Activated CD8-positive, alpha-beta memory T cell treated with anti-CD3 and anti-CD28 coated beads for 24 hours (primary cell): ENCODE measurements around the gene PLPPR4.
"Not testable (repeated sequence)": the region's sequence is repeated elsewhere in the genome, so short reads cannot be mapped to it uniquely, and the experiment has no call there.

Experiments
- DNase-seq: peaks from one replicate; pipeline ENCODE4 v3.0.0-alpha.2; 2020

The PLPPR4 gene, protein sequence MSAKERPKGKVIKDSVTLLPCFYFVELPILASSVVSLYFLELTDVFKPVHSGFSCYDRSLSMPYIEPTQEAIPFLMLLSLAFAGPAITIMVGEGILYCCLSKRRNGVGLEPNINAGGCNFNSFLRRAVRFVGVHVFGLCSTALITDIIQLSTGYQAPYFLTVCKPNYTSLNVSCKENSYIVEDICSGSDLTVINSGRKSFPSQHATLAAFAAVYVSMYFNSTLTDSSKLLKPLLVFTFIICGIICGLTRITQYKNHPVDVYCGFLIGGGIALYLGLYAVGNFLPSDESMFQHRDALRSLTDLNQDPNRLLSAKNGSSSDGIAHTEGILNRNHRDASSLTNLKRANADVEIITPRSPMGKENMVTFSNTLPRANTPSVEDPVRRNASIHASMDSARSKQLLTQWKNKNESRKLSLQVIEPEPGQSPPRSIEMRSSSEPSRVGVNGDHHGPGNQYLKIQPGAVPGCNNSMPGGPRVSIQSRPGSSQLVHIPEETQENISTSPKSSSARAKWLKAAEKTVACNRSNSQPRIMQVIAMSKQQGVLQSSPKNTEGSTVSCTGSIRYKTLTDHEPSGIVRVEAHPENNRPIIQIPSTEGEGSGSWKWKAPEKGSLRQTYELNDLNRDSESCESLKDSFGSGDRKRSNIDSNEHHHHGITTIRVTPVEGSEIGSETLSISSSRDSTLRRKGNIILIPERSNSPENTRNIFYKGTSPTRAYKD

DNA sequence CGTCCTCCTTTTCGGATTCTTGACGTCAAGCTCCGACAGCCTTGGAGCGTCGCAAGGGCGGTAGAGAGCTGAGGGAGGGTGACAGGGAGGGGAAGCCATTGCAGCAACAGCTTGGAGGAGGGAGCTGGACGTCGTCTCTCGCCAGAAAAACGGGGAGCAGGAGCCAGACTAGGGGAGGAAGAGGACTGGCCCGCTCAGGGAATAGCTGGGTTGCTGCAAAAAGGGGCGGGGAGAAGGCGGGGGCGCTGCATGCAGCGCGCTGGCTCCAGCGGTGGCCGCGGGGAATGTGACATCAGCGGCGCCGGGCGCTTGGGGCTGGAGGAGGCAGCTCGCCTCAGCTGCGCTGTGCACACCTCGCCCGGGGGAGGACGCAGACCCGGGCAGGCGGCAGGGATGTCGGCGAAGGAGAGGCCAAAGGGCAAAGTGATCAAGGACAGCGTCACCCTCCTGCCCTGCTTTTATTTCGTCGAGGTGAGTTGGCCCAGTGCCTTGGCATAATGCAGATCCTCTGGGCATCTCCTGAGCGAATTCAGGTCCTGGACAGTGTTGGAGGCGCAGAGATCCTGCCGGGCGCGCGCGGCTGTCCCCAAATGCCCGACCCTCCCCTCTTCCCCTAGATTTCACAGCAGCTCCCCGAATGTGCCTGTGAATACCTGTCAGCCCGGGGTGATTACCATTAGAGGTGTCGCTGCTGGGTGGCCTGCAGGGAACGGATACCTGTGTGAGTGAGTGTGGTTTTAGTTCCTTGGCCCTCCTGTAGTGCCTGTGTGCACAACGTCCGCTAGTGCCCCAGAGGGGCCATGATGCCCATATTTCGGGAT lies at the start of gene PLPPR4:
Gene PLPPR4 (plus strand): TSS at position 292 of the 821 bp plus-strand sequence. CDS start 102 bp downstream, at position 394.
- no peak for DNase-seq

DNA sequence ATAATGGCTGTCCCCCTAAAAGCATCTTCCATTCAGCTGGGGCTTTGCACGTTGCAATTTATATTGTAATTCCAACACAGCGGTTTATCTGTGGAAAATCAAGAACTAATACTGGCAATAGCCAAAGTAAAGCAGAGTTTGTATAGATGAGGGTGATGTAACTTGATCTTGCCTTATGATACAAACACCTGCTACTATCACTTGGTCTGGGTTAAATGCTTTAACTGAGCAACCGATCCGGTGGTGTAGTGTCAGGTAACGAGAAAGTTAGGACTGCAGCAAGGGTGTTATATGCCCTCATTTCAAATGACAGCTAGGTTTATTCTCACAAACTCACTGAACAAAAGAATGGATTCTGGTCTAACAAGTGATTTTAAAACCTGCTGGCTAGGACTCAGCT lies 47.3 kb upstream of the PLPPR4 start:
- no peak for DNase-seq

DNA sequence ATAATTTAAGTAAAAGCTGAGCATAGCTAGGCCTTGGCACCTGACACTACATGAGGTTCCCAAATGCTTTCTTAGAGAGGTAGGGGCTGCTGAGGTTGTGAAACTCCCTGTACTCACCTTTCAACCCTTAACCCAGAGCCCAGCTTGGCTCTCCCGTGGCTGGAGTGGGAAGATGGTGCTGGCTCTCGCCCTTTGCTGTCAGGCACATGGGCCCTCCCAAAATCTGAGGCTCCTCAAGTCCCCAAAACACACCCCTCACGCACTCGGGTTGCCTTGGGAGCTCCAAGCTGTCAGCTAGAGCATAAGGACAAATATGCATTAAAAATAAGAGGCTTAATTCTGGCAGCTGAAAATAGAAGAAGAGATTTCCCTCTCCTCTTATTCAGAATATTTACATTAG lies 46.7 kb upstream of the PLPPR4 start:
- DNase-seq = no peak

DNA sequence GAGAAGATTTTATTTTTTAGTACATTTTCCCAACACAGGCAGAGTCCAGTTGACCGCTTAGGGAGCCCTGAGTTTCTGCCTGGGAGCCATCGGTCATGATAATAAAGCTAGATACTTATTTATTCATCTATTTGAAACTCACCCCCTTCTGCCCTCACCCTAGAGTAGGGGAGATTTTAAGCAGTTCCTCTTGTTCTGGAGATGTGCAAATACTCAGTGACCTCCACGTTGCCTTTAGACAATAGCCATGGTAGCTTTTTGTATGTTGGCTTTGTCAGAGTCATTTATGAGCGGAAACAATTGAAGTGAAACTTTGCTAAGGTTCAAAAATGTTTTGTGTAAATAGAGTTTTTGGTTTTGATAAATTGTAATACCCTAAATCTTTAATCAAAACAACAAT lies 45.7 kb upstream of the PLPPR4 start:
- no peak for DNase-seq

DNA sequence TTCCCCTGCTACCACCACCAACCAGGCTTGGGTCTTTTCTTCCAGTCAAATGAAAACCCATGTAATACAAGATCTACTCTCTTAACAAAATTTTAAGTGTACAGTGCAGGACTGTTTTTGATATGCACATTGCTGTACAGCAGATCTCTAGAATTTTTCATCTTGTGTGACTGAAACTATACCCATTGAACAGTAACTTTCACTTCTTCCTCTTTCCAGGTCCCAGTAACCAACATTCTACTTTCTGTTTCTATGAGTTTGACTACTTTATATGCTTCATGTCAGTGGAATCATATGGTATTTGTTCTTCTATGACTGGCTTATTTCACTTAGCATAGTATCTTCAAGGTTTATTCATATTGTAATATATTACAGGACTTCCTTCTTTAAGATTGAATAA lies 45.3 kb upstream of the PLPPR4 start:
- DNase-seq = no peak

DNA sequence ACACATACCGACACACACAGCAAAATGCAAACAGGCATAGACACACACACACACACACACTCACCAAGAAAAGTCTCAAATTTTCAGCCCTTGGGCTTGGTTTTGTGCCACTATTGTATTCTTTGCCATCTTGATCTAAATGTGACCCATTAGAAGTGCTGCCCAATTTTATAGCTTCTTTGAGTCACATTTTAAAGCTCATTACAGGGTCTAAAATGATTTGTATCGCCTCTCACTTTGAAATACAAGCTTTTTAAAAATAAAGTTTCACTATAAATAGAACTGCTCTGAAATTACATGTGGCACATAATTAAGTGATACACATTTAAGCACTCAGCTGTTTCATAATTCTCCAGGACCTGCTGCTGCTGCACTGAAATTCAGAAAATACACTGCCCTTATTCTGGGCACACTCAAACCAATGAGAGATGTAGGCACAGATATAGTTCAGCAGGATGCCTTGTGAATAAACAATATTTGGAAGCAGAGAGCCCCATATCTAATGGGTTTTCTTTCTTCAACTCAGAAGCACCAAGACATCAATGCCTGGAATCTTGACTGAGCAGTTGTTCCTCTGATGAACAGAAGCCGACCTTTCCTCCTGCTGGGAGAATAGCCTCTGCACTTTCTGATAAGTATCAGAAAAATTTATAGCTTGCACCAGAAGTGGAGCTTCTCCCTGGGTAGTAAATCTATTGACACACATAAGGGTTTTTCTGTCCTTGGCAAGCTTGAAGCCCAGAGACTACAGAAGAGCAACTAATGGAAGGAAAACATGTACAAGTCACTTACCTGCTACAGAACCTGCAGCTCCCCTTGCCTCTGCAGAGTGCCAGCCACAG lies 37.0 kb upstream of the PLPPR4 start:
- no peak for DNase-seq

DNA sequence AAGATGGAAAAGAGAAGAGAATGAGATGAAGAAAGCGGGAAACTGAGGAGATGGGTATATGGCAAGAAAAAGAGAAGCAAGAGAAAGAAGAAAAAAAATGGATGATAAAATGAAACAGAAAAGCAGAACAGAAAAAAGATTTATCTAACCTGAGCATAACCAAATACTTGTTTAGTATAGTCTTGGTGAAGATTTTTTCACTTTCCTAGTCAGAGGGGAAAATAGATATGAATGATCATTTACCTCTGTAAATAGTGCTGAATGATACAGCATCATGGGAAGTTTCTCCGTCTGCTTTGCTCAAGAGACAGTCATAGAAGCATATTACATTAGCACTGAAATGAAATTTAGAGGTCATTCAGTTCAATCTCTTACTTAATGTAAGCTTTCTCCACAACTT lies 36.1 kb upstream of the PLPPR4 start:
- DNase-seq = no peak

DNA sequence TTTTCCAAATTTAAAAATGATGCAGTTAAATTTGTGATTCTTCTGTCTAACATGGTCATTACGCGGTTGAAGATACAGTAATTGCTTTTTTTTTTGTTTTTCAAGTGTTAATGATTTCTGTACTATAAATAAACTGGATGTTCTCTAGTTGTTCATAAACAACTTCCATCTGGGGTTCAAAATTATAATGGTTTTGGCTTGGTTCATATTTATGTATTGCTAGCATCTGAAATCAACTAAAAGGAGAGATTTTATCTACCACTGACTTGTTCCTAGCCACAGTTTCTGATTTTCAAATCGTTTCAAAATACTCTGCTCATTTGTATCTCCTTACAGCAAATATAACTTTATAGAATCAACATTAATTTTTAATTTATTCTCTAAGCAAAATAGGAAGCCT lies 35.2 kb upstream of the PLPPR4 start:
- DNase-seq = no peak

DNA sequence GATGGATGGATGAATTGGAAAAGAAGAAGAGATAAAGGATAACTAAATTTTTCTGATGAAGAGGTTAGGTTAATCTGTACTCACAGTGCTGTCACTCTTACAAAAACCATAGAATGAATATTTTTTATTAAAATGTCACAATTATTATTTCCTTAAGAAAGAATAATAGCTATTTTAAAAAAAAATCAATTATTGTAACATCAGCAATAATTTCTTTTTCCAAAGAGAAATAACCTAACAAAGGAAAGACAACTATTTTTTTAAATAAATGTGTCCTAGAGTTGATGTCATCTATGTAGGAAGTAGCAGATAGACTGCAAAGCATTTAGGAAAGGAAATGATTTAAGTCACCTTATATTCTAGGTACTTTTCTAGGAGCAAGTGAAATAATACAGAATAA lies 33.6 kb upstream of the PLPPR4 start:
- no peak for DNase-seq

DNA sequence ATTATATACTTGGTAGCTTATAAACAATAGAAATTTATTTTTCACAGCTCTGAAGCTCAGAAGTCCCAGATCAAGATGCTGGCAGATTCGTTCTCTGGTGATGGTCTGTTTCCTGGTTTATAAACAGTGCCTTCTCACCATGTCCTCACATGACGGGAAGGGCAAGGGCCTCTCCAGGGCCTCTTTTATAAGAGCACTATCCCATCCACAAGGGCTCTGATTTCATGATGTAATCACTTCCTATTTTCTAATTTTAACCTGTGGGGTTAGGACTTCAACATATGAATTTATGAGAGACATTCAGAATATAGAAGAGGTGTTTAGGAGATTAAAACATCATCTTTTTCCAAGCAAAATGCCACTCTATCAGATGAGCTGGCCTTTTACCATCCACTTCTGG lies 32.1 kb upstream of the PLPPR4 start:
- DNase-seq = no peak

DNA sequence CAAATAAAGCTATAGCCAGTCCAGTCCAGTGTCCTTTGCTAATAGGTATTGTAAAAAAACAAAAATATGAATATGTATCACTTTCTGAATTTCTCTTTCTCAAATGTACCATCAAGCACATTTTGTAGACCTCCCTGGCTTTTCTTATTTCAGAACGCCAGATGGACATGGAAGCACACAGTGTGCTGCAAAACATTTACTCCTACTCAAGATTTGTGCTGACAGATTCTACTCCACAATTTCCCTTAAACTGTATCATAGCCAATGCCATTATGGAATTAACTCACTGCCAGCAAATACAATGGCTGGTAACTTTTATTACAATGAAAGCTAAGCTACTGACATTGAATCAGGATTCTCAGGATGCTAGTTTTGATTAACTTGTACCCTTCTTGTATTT lies 30.8 kb upstream of the PLPPR4 start:
- no peak for DNase-seq

DNA sequence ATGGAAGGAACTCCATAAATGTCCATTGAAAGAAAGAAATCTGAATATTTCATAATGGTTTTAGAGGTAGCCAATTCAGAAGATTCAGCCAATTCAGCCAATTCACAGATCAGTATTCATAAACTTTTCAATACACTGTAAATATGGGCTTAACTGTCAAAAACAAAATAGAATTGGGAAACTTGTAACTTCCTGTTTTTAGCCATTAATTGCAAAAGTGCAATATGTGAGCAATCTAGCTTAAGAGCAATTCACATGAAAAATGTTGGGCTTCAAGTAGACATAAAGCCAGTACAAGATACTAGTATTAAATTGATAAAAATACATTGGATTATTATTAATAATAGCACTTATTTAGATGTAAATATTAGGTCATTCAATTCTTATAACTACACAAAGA lies 27.5 kb upstream of the PLPPR4 start:
- no peak for DNase-seq

DNA sequence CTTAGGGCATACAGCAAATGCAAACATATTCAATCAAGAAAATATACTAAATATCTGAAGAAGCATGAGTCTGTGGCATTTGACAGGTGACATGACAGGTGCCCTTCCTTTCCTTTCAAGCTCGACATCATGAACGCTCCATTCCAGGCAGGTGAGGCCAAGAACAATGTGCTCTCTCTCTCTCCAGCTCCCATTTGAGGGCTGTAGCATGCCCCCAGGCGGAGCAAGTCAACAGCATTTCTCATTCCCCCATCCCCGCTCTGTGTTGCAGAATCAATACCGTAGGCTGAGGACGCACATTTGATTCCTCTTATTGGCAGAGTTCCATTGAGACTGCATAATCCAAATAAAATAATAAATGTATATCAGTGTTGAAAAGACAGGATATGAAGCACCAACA lies 24.6 kb upstream of the PLPPR4 start:
- no peak for DNase-seq

DNA sequence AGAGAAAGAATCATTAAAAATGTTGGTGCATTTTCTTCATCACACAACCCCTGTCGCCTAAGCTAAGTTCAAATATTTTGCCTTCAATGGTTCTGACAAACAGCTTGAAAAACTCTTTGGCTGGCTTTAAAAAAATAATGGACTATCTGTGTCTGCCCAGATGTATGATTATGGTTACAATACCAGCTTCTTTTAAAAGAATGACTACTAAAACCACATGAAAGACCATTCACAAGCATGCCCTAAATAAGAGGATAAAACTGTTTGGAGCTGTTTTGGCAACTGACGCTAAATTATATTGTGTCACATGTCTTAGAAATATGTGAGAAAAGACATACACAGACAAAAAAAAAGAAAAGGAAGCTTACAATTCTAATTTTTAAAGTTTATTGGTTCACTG lies 23.7 kb upstream of the PLPPR4 start:
- no peak for DNase-seq

DNA sequence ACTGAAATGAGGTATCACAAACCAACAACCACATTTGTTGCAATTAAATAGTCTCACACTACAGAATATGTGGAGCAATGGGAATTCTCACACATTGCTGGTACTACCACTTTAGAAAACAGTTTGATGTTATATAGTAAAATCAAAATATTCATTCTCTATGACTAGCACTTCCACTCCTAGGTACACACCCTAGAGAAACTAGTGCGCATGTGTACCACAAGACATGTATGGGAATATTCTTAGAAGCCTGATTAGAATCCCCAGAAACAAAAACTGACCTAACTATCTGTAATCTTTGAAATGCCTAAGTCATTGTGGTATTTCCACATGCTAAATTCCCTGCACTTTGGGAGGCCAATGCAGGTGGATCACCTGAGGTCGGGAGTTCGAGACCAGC lies 18.1 kb upstream of the PLPPR4 start:
- no peak for DNase-seq

DNA sequence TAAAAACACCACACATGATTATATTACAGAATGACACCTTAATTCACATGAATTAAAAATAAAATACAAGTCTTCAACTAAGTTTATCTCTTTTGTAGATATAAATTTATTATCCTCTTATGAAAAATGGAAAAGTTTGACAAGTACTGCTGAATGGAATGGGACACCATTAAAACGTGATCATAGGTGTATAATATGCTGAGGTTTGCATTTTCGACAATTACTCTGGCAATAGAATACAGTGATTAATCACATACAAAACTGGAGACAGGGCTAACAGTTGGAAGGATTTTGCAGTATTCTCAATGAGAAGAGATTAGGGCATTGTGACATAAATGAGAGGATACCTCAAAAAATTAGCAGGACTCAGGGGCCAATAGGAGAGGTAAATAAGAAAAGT lies 17.1 kb upstream of the PLPPR4 start:
- no peak for DNase-seq

DNA sequence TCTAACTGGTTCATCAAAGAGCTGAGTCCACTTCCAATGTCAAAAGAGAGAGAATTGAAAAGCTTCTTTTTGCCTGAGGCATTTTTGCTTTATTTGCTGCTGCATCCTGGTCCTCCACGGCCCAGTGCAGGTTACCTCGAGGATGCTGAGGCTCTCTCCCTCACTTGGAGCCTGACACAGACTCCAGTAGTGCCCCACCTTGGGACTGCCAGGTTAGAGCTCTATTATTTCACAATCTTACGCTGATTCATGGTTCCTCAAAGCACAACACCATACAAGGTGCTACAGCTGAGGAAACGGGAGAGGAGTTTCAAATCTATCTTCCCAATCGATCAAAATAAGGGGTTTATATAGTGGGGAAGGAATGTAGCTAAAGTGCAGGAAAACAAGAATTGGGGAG lies 13.6 kb upstream of the PLPPR4 start:
- DNase-seq = no peak

DNA sequence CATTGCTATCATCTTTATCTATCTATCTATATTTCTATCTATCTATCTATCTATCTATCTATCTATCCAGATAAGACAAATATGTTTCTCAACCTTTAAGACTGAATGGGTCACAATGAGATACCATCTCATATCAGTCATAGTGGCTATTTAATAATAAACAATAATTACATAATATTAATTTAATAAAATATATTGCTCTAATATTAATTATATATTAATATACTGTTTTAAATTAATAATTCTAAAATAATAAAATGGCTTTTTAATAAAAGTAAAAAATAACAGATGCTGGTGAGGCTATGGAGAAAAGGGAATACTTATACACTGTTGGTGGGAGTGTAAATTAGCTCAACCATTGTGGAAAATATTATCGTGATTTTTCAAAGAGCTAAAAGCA lies 13.0 kb upstream of the PLPPR4 start:
- DNase-seq = no peak

DNA sequence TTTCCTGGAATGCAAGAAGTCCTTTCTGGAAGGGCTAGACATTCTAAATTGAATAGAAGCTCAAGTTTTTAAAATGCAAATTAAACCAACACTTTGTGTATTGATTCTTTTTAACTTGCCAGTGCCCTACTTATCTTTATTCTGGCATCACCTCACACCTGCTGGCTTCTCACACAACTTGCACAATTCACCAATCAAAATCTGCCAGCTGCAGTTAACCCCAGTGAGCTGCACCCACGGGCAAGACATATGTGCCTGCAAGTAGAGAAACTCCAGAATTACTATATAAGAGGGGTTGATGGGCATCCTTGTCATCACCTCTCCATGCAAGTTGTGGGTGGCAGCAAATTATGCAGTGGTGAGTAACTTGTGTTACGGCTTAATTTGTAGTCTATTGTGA lies 11.7 kb upstream of the PLPPR4 start:
- no peak for DNase-seq

DNA sequence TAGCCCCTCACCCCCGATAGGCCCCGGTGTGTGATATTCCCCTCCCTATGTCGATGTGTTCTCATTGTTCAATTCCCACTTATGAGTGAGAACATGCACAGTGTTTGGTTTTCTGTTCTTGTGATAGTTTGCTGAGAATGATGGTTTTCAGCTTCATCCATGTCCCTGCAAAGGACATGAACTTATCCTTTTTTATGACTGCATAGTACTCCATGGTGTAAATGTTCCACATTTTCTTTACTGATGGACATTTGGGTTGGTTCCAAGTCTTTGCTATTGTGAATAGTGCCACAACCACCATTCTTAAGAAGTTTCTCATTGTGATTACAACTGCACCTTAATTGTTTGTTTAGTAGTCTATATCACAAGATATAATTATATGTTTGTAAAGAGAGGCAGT lies 3.9 kb upstream of the PLPPR4 start:
- DNase-seq = not testable (repeated sequence)

DNA sequence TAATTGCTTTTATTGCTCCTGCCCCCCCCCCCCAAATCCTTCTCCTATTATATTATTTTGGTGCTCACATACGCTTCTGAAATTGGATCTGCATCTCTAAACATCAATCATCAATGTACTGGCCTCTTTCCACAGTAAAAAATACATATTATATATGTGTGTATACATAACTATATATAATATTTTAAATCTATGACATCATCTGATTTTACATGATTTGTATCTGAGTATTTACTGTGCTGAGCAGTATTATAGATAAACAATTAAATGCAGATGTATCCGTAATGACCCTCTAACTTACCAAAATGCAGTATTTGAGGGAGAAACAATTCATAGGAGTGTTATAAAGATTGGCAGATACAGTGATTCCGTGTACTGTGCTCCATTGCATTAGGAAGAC lies 832 bp downstream of the PLPPR4 start:
- no peak for DNase-seq

DNA sequence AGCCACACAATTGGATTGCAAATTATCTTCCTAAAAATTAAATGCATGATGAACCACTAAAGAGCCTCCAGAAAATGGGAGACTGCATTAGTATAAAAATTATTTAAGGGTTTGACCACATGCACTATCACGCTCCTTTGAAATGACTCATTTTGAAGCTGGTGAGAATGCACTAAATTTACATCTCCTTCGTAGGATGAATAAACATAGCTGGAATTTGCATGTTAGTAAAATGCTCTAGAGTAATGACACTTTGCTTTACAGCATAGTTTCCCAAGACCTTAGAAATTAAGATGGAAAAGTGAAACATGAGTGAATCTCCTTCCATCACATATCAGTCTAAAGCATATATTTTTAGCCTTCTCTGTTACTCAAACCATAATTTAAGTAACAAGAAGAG lies 2.4 kb downstream of the PLPPR4 start:
- no peak for DNase-seq

DNA sequence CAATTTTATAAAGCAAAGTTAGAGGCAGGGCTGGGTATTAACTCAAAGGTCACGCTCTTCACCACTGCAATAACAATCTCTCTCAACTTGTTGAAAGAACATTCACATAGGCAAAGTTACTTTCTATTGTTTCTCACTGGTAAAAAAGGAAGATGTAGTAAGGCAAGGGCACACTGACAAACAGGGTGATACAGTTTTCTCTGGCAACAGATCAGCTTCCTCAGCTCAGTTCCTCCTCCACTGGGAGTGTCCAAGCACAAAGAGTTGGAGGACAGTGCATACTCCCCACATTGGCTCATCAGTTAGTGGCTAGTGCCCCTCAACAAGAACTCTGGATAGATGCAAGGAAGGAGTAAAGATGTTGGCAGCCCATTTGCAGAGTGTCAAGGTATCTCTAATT lies 3.7 kb downstream of the PLPPR4 start:
- no peak for DNase-seq
